Measurements from ENCODE around the gene PGAP3.

Gene PGAP3

DNA sequence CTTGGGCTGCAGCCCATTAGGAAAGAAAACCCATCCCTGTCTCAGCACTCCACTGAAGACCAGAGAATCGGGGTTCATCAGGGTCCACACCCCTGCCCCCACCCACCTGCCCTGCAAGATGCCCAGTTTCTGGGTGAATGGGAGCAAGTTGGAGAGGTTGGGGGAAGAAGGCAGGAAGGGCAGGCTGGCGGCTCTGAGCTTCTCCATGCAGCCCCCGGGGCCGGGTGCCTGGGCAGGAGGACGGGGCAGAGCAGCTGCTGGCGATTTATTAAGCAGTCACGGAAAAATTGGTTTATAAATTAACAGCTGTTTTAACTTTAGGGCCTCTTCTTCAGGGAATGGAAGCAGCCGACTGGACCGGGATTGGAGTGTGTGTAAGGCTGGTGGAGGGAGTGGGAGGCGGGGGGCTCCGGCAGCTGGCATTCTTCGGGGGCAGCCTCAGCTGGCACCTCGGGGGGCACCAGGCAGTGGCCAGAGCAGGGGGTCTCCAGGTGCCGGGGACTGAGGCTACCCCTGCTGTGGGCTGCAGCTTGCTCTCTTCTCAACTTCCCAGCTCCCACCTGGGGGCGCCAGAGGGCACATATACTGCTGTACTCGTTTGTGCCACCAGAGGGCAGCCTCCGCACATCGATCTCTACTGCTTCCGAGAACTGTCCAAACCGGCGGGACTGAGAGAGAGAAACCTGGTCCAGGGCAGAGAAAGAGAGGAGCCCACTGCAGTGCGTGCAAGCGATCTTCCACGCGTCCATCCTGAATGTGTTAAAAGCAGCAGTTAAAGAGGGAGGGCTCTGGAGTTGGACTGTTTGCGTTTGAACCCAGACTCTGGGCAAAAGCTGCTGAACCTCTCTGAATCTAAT, 66.1 kb downstream of the PGAP3 start:
- DNase-seq (ENCODE audit: low read depth), result peak; percentile 78

Measured in stimulated activated CD8-positive, alpha-beta memory T cell treated with anti-CD3 and anti-CD28 coated beads, Interleukin-7, amount 100 ng/mL, for 24 hours (primary cell).